ENCODE results near the gene SCAMP1. TPM values are rescaled to one million over a fixed set of nuclear protein-coding genes. Genes with fewer than 3 reads are reported as not detected.

Gene SCAMP1
- total RNA-seq, 1 experiment from 2014 or later, result 20.2 TPM

GRCh38 chr5:78511121-78511906, 150.9 kb downstream of the SCAMP1 start:
- H3K4me3 ChIP-seq, result no peak overlapping the region
- H3K36me3 ChIP-seq, result peaks cover 5% of the 10 kb centered on the region
- no peak for DNase-seq
- H3K9me3 ChIP-seq, result no peaks in the 10 kb centered on the region
- no peaks in the 10 kb centered on the region for H3K27me3 ChIP-seq

DNA sequence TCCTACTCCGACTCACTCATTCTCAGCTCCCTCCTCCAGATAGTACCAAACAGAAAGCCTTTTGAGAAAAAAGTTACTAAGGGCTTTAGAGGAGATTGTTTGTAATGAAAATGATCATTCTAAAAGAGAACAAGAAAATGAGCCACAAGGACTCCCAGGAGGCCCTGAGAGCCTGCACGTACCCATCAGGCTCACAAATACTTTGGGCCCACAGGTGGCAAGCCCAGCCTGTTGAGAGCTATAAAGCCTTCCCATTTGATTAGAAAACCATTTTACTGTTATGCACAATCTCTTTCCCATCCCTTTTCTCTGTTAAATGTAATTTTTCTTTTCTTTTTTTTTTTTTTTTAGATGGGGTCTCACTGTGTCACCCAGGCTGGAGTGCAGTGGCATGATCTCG, 152.0 kb downstream of the SCAMP1 start:
- no peak for DNase-seq
- Histone ChIP-seq H3K27me3 (no peaks in the 10 kb centered on the region), H3K4me3 (no peak overlapping the region), H3K9me3 (no peaks in the 10 kb centered on the region), H3K36me3 (peaks cover 2% of the 10 kb centered on the region)

DNA sequence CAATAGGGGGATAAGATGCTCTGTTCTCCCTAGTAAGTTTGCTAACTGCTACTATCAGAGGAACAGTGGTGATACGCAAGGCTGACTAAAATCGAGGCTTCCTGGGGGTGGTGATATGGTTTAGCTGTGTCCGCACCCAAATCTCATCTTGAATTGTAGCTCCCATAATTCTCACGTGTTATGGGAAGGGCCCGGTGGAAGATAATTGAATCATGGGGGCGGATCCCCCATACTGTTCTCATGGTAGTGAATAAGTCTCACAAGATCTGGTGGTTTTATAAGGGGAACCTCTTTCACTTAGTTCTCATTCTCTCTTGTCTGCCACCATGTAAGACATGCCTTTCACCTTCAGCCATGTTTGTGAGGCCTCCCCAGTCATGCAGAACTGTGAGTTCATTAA, 153.0 kb downstream of the SCAMP1 start:
- Histone ChIP-seq H3K9me3 (no peaks in the 10 kb centered on the region), H3K27me3 (no peaks in the 10 kb centered on the region), H3K4me3 (no peak overlapping the region), H3K36me3 (no peaks in the 10 kb centered on the region; the same call in 1 of the 2 replicates)
- DNase-seq, result no peak

DNA sequence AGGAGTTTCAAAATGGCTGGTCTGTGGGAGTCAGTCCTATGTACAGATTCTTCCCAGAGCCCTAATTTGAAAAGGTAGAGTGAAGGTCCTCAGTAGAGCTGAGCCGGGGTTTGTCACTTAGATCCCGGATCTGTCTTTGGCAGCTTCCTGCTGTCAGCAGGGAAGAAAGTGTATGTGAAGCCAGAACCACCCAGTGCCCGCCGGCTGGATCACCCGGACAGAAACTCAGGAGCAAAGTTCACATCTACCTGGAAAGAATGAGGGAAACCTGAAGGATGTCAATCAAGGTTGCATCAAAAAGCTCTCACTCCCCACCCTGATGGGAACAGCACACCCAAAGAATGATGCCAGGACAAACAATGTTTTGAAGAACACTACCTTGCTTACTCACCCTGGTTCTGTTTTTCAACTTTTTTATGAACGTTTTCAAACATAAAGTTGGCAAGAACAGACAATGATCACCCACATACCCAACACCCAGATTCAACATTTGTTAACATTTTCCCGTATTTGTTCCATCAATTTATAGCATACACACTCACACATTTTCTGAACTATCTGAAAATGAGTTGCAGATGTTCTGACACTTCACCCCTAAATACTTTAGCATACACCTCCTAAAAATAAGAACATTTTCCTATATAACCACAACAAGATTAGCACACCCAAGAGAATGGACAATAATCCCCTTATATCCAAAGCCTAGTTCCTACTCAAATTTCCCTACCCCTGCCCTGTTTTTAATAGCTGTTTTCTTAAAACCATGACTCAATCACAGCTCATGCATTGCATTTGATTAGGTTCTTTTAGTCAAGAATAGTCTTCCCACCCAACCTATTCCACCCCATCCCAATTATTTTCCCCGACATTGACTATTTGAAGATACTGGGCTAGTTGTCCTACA, 154.3 kb downstream of the SCAMP1 start:
- no peaks in the 10 kb centered on the region for H3K27me3 ChIP-seq
- no peaks in the 10 kb centered on the region for H3K9me3 ChIP-seq
- H3K4me3 ChIP-seq, result no peak overlapping the region
- no peaks in the 10 kb centered on the region; the same call in 1 of the 2 replicates for H3K36me3 ChIP-seq
- no peak for DNase-seq

- Histone ChIP-seq H3K4me3 (no peak overlapping the region), H3K9me3 (no peaks in the 10 kb centered on the region), H3K36me3 (no peaks in the 10 kb centered on the region; the same call in 1 of the 2 replicates), H3K27me3 (no peaks in the 10 kb centered on the region)
- no peak for DNase-seq
These were observed 155.3 kb downstream of the SCAMP1 start for GRCh38 chr5:78515670-78516069.

DNA sequence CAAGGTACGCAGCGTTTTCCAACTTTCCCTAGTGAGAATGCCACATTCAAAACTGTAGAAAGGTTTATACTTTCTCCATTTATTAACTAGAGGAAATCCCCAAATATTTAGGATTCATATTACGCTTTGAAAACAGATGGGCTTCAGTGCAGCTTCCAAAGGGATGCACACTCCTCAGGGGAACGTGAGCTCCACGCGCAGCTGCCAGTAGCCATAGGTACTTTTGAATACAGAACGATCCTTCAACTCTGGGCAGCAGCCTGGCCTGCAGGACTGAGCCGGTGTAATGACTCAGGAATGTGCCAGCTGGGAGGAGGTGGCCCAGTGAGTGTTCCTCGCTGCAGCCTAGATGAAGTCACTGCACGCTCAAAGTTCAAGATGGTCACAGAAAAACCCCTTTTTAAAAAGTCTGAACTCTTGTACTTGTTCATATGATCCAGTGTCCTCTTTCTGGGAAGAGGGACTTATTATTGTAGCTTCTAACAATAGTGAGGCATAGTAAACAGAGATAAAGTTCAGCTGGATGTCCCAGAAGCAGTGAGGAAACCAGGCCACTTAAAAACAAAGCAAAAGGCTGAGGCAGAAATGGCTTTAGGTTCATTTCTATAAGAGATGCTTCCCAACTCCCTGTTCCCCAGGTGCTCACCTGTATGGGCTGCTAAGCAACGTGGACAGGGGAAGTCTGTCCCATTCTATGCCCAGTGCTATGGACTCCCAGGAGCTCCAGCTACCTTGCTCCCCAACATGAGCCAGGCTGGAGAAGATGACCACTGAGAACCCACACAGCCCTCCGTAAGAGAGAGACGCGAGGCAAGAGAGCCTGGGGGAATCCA, 158.2 kb downstream of the SCAMP1 start:
- Histone ChIP-seq H3K27me3 (no peaks in the 10 kb centered on the region), H3K4me3 (no peak overlapping the region), H3K9me3 (no peaks in the 10 kb centered on the region), H3K36me3 (no peaks in the 10 kb centered on the region; the same call in 1 of the 2 replicates)
- peak; percentile 89 for DNase-seq

DNA sequence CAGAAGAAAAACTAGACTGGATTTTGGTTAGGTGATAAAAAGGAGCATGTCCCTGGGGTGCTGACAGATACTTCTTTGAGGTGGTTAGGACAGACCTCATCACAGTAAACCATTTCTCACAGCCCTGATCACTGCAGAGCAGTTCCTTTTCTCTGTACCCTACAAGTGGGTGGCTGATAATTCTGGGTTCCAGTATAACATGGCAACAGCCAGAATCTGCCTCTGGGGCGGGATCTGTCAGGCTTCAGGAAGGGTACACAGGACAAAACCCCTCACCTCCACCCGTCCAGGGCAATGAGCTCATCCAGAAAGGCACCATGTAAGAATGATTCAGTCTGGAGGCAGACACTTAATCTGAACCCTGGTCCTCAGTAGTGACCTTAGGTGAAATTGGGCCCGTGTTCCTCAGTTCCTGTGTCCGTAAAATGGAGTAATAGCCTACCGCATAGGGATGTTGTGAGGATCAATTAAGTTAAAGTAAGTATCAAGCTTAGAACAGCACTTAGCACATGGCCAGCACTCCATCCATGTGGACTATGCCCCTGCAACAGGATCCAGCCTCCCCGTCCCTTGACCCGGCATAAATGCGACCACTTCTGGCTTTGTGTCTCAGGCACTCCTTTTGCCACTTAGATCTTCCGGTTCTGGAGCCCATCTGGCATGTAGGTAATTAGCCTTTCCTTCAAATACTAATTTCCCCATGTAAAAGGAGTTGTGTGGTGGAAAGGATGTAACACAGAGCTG, 159.0 kb downstream of the SCAMP1 start:
- Histone ChIP-seq H3K27me3 (no peaks in the 10 kb centered on the region), H3K36me3 (no peaks in the 10 kb centered on the region; the same call in 1 of the 2 replicates), H3K9me3 (no peaks in the 10 kb centered on the region), H3K4me3 (no peak overlapping the region)
- DNase-seq, result no peak

- Histone ChIP-seq H3K27me3 (no peaks in the 10 kb centered on the region), H3K4me3 (no peak overlapping the region), H3K9me3 (no peaks in the 10 kb centered on the region), H3K36me3 (no peaks in the 10 kb centered on the region; the same call in 1 of the 2 replicates)
- no peak for DNase-seq
These were observed 161.0 kb downstream of the SCAMP1 start for GRCh38 chr5:78521455-78521854.

DNA sequence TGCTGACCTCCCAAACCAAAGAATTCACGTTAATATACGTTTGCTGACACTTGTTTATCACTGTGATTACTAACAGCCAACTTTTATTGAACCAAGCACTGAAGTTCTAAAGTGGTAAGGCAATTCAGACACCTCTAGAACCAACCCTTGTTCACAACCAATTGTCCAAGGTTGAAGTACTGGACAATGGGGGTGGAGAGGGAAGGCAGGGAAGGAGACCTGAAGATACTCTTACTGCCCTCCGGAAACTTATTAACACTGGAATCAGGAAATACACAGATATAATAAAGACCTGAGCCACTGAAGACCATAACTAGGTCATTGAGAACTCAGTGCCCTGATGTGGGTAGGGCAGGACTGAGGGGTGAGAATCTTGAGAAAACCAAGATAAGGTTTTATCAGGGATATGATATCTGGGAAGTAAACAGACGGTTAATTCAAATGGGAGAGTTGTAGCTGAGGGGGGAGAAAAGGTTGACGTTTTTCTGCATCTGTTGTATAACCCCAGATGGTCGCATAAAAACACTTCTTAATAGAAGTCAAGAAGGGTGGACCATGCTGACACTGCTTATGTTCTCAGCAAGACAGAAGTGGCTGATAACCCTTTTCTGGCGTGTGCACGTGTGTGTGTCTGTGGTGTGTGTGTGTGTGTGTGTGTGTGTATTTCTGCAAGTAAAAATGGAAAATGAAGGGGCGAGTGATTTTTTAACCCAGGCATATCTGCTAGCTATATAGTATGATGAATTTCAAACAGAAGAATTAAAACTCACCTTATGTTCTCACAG, 162.3 kb downstream of the SCAMP1 start:
- Histone ChIP-seq H3K9me3 (no peaks in the 10 kb centered on the region), H3K36me3 (no peaks in the 10 kb centered on the region; the same call in 1 of the 2 replicates), H3K27me3 (no peaks in the 10 kb centered on the region), H3K4me3 (no peak overlapping the region)
- DNase-seq, result no peak

- Histone ChIP-seq H3K9me3 (no peaks in the 10 kb centered on the region), H3K36me3 (peaks cover 5% of the 10 kb centered on the region; the same call in 1 of the 2 replicates), H3K27me3 (no peaks in the 10 kb centered on the region), H3K4me3 (no peak overlapping the region)
- no peak for DNase-seq
These were observed 163.1 kb downstream of the SCAMP1 start for GRCh38 chr5:78523314-78524193.

DNA sequence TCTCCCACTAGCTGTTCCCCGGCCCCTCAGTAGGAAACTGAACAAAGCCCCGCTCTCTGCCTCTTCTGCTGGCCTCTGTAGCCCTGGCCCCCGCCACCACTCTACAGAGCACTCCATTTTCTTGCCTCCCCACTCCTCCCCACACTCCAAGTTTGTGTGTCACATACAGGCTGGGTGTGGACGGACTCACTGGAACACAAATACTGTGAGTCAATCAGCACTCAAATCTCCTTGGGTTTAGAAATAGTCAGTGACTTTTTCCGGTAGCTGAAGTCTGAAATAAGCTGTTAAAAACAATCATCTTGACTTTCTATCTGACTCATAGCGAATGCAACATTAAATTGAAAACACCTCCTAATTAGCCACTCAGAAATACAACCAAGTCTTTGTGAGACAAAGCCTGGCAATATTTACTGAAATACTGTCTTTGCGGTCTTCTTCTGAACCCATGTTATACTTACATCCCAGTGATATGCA, 165.7 kb downstream of the SCAMP1 start:
- H3K4me3 ChIP-seq, result no peak overlapping the region
- no peaks in the 10 kb centered on the region for H3K27me3 ChIP-seq
- DNase-seq, result peak; percentile 59
- no peaks in the 10 kb centered on the region for H3K9me3 ChIP-seq
- peaks cover 5% of the 10 kb centered on the region; the same call in 1 of the 2 replicates for H3K36me3 ChIP-seq

DNA sequence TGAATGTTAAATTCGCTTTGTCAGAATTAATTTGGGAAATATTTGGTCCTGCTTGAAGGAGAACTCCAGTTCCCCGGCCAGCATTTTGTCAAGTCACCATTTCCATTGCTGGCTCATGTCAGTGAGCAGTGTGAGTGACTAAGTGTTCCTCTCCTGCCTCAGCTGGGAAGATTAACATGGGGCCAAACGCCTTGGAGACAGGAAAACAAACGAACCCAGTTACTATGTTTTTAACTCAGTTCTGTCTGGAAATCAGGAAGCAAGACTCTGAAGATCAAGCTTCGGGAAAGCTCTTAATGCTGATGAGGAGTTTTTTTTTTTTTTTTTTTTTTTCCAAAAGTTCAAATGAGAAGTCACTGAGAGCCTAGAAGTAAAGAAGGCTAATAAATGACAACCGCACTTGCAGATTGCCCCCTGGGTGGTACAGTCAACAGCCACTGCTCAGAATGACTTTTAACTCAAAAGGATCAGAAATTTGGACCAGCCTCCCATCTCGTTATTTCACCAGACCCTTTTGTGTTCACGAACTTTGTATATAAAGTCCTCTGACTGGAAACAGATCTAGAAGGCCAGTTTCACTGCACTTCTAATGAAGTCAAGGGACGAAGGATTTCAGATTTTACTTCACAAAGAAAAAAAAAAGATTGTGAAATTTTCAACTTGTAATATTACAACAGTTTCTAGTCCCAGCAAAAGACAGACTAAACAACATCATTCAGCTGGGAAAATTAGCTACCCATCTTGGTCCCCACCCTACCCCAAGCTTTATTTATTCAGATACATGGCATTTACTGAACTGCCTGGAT, 166.8 kb downstream of the SCAMP1 start:
- Histone ChIP-seq H3K4me3 (no peak overlapping the region), H3K27me3 (no peaks in the 10 kb centered on the region), H3K9me3 (no peaks in the 10 kb centered on the region), H3K36me3 (peaks cover 5% of the 10 kb centered on the region; the same call in 1 of the 2 replicates)
- DNase-seq, result peak; percentile 76

GRCh38 chr5:78527925-78528324, 167.5 kb downstream of the SCAMP1 start:
- H3K4me3 ChIP-seq, result no peak overlapping the region
- no peak for DNase-seq
- no peaks in the 10 kb centered on the region for H3K27me3 ChIP-seq

More at GRCh38 chr5:78527925-78528324, 167.5 kb downstream of the SCAMP1 start:
- Histone ChIP-seq H3K36me3 (peaks cover 5% of the 10 kb centered on the region; the same call in 1 of the 2 replicates), H3K9me3 (no peaks in the 10 kb centered on the region)

Data from MG63 (cell line).